Thyroid gland (tissue), 4 donors: ENCODE data around the gene SPAG8. TPM values are rescaled to one million over a fixed set of nuclear protein-coding genes. Genes with fewer than 3 reads are reported as not detected.

Source experiments
- DNase-seq, 2 donors: peaks; one replicate each; pipeline ENCODE4 v3.0.0-alpha.2; 2019
- H3K27ac ChIP-seq, 3 donors: fragments of 200-600 bp; sonication (generic); 1 replicate in 2 of 3; 2 replicates in 1 of 3; pipeline ENCODE4 v1.5.1; 2016 to 2019; ENCODE audit warnings: mild to moderate bottlenecking in 1 of 3, moderate library complexity in 1 of 3
- H3K27me3 ChIP-seq: fragments of 200-600 bp; sonication (generic); one replicate; pipeline ENCODE4 v1.5.1; 2019
- H3K36me3 ChIP-seq, 2 donors: fragments of 200-600 bp; sonication (generic); one replicate each; pipeline ENCODE4 v1.5.1; 2016 to 2019
- H3K4me1 ChIP-seq, 2 donors: fragments of 200-600 bp; sonication (generic); one replicate each; pipeline ENCODE4 v1.5.1; 2017 to 2019
- H3K4me3 ChIP-seq, 3 donors: fragments of 200-600 bp; sonication (generic); replicated peaks in 1 of 3; 1 replicate in 2 of 3; 2 replicates in 1 of 3; pipeline ENCODE4 v1.5.1; 2016; ENCODE audit warnings: mild to moderate bottlenecking in 1 of 3
- H3K9me3 ChIP-seq: fragments of 200-600 bp; sonication (generic); one replicate; pipeline ENCODE4 v1.5.1; 2017
- POLR2A ChIP-seq, 2 donors: fragments of 450-650 bp; IDR thresholded peaks; one replicate each; pipeline ENCODE4 v1.6.1; 2017; ENCODE audit warnings: antibody characterized with exemption in 2 of 2, mild to moderate bottlenecking in 2 of 2, moderate library complexity in 1 of 2
- WGBS, 2 donors: methylation state at CpG; one replicate each; pipeline ENCODE4 v1.1.5; 2017; 5-methylcytosine and 5-hydroxymethylcytosine counted together
- intact Hi-C: fragments of 100-400 bp; cut with DNase I; formaldehyde crosslinking; loops from one replicate; pipeline ENCODE4 v1.15.1; 2023
- total RNA-seq, 4 donors: library from RNA; depleted of rRNA; stranded (reverse); fragments of >200 nt; gene quantifications; one replicate each; pipeline ENCODE4 v1.2.3, GENCODE V29; 2016
- TF ChIP-seq, protein P1 (sequence below), 6 experiments: fragments of 200-600 bp in 3 of 6; fragments of 450-650 bp in 3 of 6; sonication (generic) in 3 of 6; IDR thresholded peaks; one replicate each; pipeline ENCODE4 v1.5.1; 2016 to 2019; ENCODE audit warnings: antibody characterized with exemption in 6 of 6, mild to moderate bottlenecking in 2 of 6, inconsistent platforms in 1 of 6, moderate library complexity in 1 of 6

Gene SPAG8
- total RNA-seq, 4 donors from 2014 or later, result 4.7 to 7.1 (median 5.7) TPM

GRCh38 chr9:35792024-35792813, 19.8 kb downstream of the SPAG8 start:
- Histone ChIP-seq H3K36me3 (no peaks in the 10 kb centered on the region), H3K27me3 (no peaks in the 10 kb centered on the region), H3K27ac (peak overlapping the region in 2 of 3 donors; percentile 27 to 57), H3K4me1 (peaks cover 8 to 13% of the 10 kb centered on the region in 2 donors), H3K4me3 (peak overlapping the region in 1 of 3 donors; percentile 38), H3K9me3 (no peaks in the 10 kb centered on the region)
- intact Hi-C loops, result loop anchor here (5.0 kb wide), 1 partner anchor 35 kb away; the partner anchor contains the start of genes FAM221B and TMEM8B
- DNase-seq, result no peak
- no peak for TF ChIP-seq POLR2A (IDR thresholded peaks at IDR 0.05)
- TF ChIP-seq, protein P1, sequence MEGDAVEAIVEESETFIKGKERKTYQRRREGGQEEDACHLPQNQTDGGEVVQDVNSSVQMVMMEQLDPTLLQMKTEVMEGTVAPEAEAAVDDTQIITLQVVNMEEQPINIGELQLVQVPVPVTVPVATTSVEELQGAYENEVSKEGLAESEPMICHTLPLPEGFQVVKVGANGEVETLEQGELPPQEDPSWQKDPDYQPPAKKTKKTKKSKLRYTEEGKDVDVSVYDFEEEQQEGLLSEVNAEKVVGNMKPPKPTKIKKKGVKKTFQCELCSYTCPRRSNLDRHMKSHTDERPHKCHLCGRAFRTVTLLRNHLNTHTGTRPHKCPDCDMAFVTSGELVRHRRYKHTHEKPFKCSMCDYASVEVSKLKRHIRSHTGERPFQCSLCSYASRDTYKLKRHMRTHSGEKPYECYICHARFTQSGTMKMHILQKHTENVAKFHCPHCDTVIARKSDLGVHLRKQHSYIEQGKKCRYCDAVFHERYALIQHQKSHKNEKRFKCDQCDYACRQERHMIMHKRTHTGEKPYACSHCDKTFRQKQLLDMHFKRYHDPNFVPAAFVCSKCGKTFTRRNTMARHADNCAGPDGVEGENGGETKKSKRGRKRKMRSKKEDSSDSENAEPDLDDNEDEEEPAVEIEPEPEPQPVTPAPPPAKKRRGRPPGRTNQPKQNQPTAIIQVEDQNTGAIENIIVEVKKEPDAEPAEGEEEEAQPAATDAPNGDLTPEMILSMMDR (IDR thresholded peaks at IDR 0.05), result no peak
- 85 to 87% methylated on average over 24 to 26 of the region's 34 CpGs for WGBS, 2 donors

- 15 to 21% methylated on average over 14 to 23 of the region's 64 CpGs for WGBS, 2 donors
- H3K4me1 ChIP-seq, result peaks cover 8 to 13% of the 10 kb centered on the region in 2 donors
These were observed 20.7 kb downstream of the SPAG8 start, which contains the start of gene NPR2 for GRCh38 chr9:35791297-35791921. Gene NPR2, plus strand, starts transcription at chr9:35791591. Its CDS starts 818 bp downstream, at chr9:35792409.

DNA sequence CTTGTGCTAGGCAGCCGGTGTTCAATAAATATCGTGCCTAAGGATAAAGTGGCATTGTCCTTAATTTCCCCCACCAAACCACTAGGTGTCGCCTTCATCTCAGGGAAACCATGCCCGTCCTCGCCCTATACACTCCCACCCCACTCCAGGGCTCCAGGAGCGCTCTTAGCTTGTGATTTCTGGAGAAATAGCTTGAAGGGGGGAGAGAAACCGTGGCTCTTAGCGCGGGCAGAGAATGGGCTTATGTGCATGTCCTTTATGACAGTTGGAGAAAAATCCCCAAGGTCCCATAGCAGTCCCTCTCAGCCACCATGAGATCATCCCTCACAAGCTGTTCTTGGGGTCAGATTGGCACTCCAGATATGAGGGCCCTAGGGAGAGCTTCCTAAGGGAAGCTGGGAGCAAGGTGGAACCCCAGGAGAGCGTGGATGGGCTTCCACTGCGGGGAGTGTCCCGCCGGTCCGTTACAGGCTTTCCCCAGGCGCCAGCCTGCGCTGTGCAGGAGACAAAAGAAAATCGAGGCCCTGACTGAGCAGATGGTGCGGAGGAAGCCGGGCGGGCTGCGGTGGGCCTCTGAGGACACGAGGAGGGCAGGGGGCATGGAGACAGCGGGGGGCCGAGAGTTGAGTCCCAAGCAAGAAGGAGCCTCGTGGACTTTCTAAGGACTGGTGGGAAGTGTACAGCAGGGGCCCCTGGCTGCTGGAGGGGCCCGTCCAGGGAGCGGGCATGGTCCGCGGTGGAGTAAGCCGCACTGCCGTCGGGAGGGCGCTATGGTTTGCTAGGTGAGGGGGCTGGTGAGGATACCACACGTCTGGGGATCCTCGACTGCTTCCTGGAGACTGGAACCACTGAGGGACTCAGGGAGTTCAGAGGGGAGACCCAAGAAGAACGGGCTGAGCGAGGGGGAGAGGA, 21.4 kb downstream of the SPAG8 start:
- WGBS, 2 donors, result 53 to 55% methylated on average over 34 to 37 of the region's 37 CpGs
- DNase-seq, result peak; percentile 70 to 73
- no peaks in the 10 kb centered on the region for H3K36me3 ChIP-seq
- TF ChIP-seq, protein P1 (IDR thresholded peaks at IDR 0.05), result peak; percentile 57 to 98 (median 85)
- no peak for TF ChIP-seq POLR2A (IDR thresholded peaks at IDR 0.05)
- intact Hi-C loops, result loop anchor here (5.0 kb wide), 1 partner anchor 37 kb away; the partner anchor contains the start of genes FAM221B and TMEM8B
- no peaks in the 10 kb centered on the region for H3K27me3 ChIP-seq
- H3K9me3 ChIP-seq, result no peaks in the 10 kb centered on the region
- peaks cover 8 to 13% of the 10 kb centered on the region in 2 donors for H3K4me1 ChIP-seq
- H3K27ac ChIP-seq, result no peak overlapping the region
- H3K4me3 ChIP-seq, result peak overlapping the region in 1 of 3 donors; percentile 38

More at GRCh38 chr9:35791297-35791921, 20.7 kb downstream of the SPAG8 start, which contains the start of gene NPR2:
- H3K27me3 ChIP-seq, result no peaks in the 10 kb centered on the region
- H3K27ac ChIP-seq, result peak within 1 kb of the TSS in 2 of 3 donors; percentile 27 to 57
- H3K36me3 ChIP-seq, result no peaks in the 10 kb centered on the region
- no peak for TF ChIP-seq POLR2A (IDR thresholded peaks at IDR 0.05)
- TF ChIP-seq, protein P1 (IDR thresholded peaks at IDR 0.05), result peak in 1 of 6 experiments; percentile 7
- DNase-seq, result peak; percentile 37 to 43
- H3K4me3 ChIP-seq, result peak within 1 kb of the TSS in 1 of 3 donors; percentile 38
- H3K9me3 ChIP-seq, result no peaks in the 10 kb centered on the region
- intact Hi-C loops, result loop anchor here (5.0 kb wide), 1 partner anchor 36 kb away; the partner anchor contains the start of genes FAM221B and TMEM8B

DNA sequence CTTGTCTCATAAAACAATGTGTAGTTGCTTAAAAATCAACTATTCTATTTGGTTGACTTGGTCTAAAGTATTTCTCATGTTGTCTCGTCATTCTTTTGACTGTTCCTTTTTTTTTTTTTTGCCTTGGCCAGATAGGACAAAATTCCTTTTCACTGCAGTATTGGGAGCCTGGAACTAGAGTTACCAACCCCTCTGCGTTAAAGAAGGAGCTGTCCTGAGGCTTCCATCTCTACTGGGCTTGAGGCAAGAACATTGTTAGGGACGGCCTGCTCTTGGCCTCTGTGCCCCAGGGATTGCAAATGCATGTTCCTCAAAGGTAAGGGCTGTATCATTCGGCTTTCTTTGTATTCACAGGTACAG, 22.1 kb downstream of the SPAG8 start:
- Histone ChIP-seq H3K4me3 (no peak overlapping the region), H3K4me1 (peaks cover 8 to 13% of the 10 kb centered on the region in 2 donors), H3K27me3 (no peaks in the 10 kb centered on the region), H3K36me3 (no peaks in the 10 kb centered on the region), H3K9me3 (no peaks in the 10 kb centered on the region), H3K27ac (no peak overlapping the region)
- no peak for DNase-seq
- intact Hi-C loops, result loop anchor here (5.0 kb wide), 1 partner anchor 37 kb away; the partner anchor contains the start of genes FAM221B and TMEM8B
- TF ChIP-seq POLR2A (IDR thresholded peaks at IDR 0.05), result no peak
- TF ChIP-seq, protein P1 (IDR thresholded peaks at IDR 0.05), result no peak
- 31 to 34% methylated on average over 4 of the region's 4 CpGs for WGBS, 2 donors
